GM12891 (cell line): ENCODE results near the gene SLC30A7.

Experiments used
- POLR2A ChIP-seq: IDR thresholded peaks from 2 replicates; pipeline ENCODE4 v1.6.1; 2011; ENCODE audit warnings: low read depth, low read length, control low read depth
- TAF1 ChIP-seq: IDR thresholded peaks from 2 replicates; pipeline ENCODE4 v1.6.1; 2011; ENCODE audit warnings: low read depth, low read length, control low read depth

GRCh38 chr1:100892554-100892953 lies 3.3 kb upstream of the SLC30A7 start:
- TF ChIP-seq TAF1 (no peak), POLR2A (no peak)
